H1 (cell line): Measurements from ENCODE around the gene SLC38A2.

Experiments
- EP300 ChIP-seq, 2 experiments: IDR thresholded peaks; 1 replicate in 1 of 2; 2 replicates in 1 of 2; pipeline ENCODE4 v1.6.1; 2011 to 2012; ENCODE audit warnings: low read depth in 2 of 2, low read length in 2 of 2, mild to moderate bottlenecking in 2 of 2, borderline replicate concordance in 1 of 2, inconsistent platforms in 1 of 2, moderate library complexity in 1 of 2
- POLR2A ChIP-seq, 2 experiments: IDR thresholded peaks; 1 replicate in 1 of 2; 2 replicates in 1 of 2; pipeline ENCODE4 v1.6.1; 2011; ENCODE audit warnings: low read depth in 2 of 2, low read length in 2 of 2, mild to moderate bottlenecking in 2 of 2; ENCODE audit errors: control extremely low read depth in 1 of 2
- SP1 ChIP-seq: IDR thresholded peaks from 2 replicates; pipeline ENCODE4 v1.6.1; 2011; ENCODE audit warnings: low read depth, low read length
- TF ChIP-seq, protein P1 (sequence below): IDR thresholded peaks from 2 replicates; pipeline ENCODE4 v1.6.1; 2011; ENCODE audit warnings: low read length, improper control_type of control experiment
- TF ChIP-seq, protein P2 (sequence below): IDR thresholded peaks from 2 replicates; pipeline ENCODE4 v1.6.1; 2011; ENCODE audit warnings: low read depth, mild to moderate bottlenecking, low read length; ENCODE audit not compliant: insufficient read depth
- TF ChIP-seq, protein P3 (sequence below), 3 experiments: IDR thresholded peaks; 1 replicate in 2 of 3; 2 replicates in 1 of 3; pipeline versions ENCODE4 v1.5.1 to v1.6.1; 2011; ENCODE audit warnings: low read length in 3 of 3, mild to moderate bottlenecking in 3 of 3, inconsistent platforms in 2 of 3, low read depth in 1 of 3, moderate library complexity in 1 of 3; ENCODE audit not compliant: insufficient read depth in 1 of 3; ENCODE audit errors: control extremely low read depth in 1 of 3

DNA sequence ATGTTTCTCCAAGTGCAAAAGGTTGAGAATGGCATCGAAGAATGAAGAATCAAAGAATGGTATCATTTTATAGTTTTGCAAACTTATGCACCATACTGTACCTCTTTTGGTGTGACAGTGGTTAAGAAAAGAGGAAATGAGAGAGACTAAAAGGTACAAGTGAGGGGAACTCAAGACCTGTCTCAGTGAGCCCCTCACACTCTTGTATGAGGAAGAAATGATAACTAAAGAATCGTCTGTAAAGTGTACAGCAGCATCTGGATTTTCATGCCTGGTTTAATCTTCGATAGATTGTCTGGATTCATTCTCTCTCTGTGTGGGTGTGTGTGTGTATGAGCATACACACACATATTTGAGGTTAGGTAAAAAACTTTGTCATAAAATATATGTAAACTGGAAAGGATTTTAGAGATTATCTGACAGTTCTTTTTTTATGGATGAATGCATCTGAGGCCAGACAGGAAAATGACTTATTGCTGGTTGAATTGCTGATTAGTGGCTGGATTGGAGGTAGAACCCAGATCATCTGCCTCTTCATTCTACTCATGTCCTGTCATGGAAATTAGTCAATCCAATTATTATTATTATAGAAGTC lies 16.0 kb upstream of the SLC38A2 start:
- TF ChIP-seq POLR2A (IDR thresholded peaks at IDR 0.05; ENCODE audit: control extremely low read depth in 1 of 2, low read depth in 2 of 2, low read length in 2 of 2) = no peak
- TF ChIP-seq, protein P1, sequence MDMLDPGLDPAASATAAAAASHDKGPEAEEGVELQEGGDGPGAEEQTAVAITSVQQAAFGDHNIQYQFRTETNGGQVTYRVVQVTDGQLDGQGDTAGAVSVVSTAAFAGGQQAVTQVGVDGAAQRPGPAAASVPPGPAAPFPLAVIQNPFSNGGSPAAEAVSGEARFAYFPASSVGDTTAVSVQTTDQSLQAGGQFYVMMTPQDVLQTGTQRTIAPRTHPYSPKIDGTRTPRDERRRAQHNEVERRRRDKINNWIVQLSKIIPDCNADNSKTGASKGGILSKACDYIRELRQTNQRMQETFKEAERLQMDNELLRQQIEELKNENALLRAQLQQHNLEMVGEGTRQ = no peak
- no peak for TF ChIP-seq SP1
- TF ChIP-seq, protein P2, sequence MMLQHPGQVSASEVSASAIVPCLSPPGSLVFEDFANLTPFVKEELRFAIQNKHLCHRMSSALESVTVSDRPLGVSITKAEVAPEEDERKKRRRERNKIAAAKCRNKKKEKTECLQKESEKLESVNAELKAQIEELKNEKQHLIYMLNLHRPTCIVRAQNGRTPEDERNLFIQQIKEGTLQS = no peak
- TF ChIP-seq, protein P3, sequence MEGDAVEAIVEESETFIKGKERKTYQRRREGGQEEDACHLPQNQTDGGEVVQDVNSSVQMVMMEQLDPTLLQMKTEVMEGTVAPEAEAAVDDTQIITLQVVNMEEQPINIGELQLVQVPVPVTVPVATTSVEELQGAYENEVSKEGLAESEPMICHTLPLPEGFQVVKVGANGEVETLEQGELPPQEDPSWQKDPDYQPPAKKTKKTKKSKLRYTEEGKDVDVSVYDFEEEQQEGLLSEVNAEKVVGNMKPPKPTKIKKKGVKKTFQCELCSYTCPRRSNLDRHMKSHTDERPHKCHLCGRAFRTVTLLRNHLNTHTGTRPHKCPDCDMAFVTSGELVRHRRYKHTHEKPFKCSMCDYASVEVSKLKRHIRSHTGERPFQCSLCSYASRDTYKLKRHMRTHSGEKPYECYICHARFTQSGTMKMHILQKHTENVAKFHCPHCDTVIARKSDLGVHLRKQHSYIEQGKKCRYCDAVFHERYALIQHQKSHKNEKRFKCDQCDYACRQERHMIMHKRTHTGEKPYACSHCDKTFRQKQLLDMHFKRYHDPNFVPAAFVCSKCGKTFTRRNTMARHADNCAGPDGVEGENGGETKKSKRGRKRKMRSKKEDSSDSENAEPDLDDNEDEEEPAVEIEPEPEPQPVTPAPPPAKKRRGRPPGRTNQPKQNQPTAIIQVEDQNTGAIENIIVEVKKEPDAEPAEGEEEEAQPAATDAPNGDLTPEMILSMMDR (IDR thresholded peaks at IDR 0.05; ENCODE audit: control extremely low read depth in 1 of 3, insufficient read depth in 1 of 3, low read depth in 1 of 3, low read length in 3 of 3) = no peak
- no peak for TF ChIP-seq EP300 (IDR thresholded peaks at IDR 0.05; ENCODE audit: borderline replicate concordance in 1 of 2, low read depth in 2 of 2, low read length in 2 of 2)
